Testis (tissue), 3 donors: ENCODE data around the gene MROH8. TPM values are rescaled to one million over a fixed set of nuclear protein-coding genes. Genes with fewer than 3 reads are reported as not detected.

Experiments
- DNase-seq: peaks from one replicate; pipeline ENCODE4 v3.0.0-alpha.2; 2019
- H3K27ac ChIP-seq, 2 donors: fragments of 200-600 bp; sonication (generic); one replicate each; pipeline ENCODE4 v1.5.1; 2019
- H3K27me3 ChIP-seq: fragments of 200-600 bp; sonication (generic); one replicate; pipeline ENCODE4 v1.5.1; 2019
- H3K36me3 ChIP-seq: fragments of 200-600 bp; sonication (generic); one replicate; pipeline ENCODE4 v1.5.1; 2017; ENCODE audit warnings: low read depth; ENCODE audit errors: missing control alignments
- H3K4me1 ChIP-seq: fragments of 200-600 bp; sonication (generic); one replicate; pipeline ENCODE4 v1.5.1; 2019
- H3K4me3 ChIP-seq, 2 donors: fragments of 200-600 bp; sonication (generic); one replicate each; pipeline ENCODE4 v1.5.1; 2017 to 2019
- H3K9me3 ChIP-seq: fragments of 200-600 bp; sonication (generic); one replicate; pipeline ENCODE4 v1.5.1; 2017
- POLR2A ChIP-seq: fragments of 450-650 bp; IDR thresholded peaks from one replicate; pipeline ENCODE4 v1.6.1; 2017; ENCODE audit warnings: antibody characterized with exemption, mild to moderate bottlenecking, moderate library complexity
- WGBS, 2 donors: methylation state at CpG; one replicate each; pipeline ENCODE4 v1.1.5; 2018; 5-methylcytosine and 5-hydroxymethylcytosine counted together
- intact Hi-C: fragments of 100-400 bp; cut with DNase I; formaldehyde crosslinking; loops from one replicate; pipeline ENCODE4 v1.15.1; 2023; ENCODE audit warnings: low total_unique reads
- polyA plus RNA-seq: library from polyadenylated mRNA; stranded (reverse); fragments of 350-450 nt; fragmentation: Illumina TruSeq; extraction: RNeasy Lipid Tissue Mini Kit (QIAGEN cat#74804); gene quantifications from one replicate; pipeline ENCODE4 v1.2.3, GENCODE V29; 2014; ENCODE audit warnings: low read depth, low replicate concordance; ENCODE audit not compliant: insufficient read depth
- total RNA-seq, 2 donors: library from RNA; depleted of rRNA; stranded (reverse); fragments of >200 nt; gene quantifications; one replicate each; pipeline ENCODE4 v1.2.3, GENCODE V29; 2016
- TF ChIP-seq, protein P1 (sequence below), 3 experiments: fragments of 450-650 bp in 2 of 3; fragments of 200-600 bp in 1 of 3; sonication (generic) in 1 of 3; IDR thresholded peaks; one replicate each; pipeline ENCODE4 v1.5.1; 2016 to 2019; ENCODE audit warnings: antibody characterized with exemption in 3 of 3, mild to moderate bottlenecking in 2 of 3, moderate library complexity in 1 of 3

MROH8 gene
- total and polyA plus RNA-seq, 3 donors from 2014 or later, result 36.6 to 93.8 (median 43.5) TPM

DNA sequence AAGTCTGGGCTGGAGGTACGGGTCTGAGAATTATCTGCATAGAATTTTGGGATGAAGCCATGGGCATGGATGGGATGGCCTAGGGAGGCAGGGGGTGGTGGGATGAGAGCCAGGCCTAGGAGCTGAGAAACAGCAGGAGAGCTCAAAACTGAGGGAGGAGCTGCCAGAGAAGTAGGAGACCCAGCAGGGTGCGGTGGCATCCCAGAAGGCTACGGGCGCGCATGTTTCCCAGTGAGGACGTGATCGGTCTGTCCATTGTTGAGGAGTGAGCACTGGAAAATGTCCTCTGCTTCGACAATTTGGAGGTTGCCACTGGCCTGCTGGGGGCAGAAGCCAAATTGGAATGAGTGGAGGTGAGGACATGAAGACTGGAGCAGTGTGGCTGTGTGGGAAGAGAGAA lies 14.5 kb upstream of the MROH8 start:
- no peaks in the 10 kb centered on the region for H3K27me3 ChIP-seq
- intact Hi-C loops, result no loop called here
- no peak for DNase-seq
- no peak for TF ChIP-seq POLR2A
- TF ChIP-seq, protein P1, sequence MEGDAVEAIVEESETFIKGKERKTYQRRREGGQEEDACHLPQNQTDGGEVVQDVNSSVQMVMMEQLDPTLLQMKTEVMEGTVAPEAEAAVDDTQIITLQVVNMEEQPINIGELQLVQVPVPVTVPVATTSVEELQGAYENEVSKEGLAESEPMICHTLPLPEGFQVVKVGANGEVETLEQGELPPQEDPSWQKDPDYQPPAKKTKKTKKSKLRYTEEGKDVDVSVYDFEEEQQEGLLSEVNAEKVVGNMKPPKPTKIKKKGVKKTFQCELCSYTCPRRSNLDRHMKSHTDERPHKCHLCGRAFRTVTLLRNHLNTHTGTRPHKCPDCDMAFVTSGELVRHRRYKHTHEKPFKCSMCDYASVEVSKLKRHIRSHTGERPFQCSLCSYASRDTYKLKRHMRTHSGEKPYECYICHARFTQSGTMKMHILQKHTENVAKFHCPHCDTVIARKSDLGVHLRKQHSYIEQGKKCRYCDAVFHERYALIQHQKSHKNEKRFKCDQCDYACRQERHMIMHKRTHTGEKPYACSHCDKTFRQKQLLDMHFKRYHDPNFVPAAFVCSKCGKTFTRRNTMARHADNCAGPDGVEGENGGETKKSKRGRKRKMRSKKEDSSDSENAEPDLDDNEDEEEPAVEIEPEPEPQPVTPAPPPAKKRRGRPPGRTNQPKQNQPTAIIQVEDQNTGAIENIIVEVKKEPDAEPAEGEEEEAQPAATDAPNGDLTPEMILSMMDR (IDR thresholded peaks at IDR 0.05), result no peak
- WGBS, 2 donors, result 92 to 93% methylated on average over 8 of the region's 8 CpGs
- H3K9me3 ChIP-seq, result no peaks in the 10 kb centered on the region
- H3K4me3 ChIP-seq, result no peak overlapping the region
- H3K27ac ChIP-seq, result no peak overlapping the region
- H3K36me3 ChIP-seq, result no peaks in the 10 kb centered on the region
- peaks cover 15% of the 10 kb centered on the region for H3K4me1 ChIP-seq

DNA sequence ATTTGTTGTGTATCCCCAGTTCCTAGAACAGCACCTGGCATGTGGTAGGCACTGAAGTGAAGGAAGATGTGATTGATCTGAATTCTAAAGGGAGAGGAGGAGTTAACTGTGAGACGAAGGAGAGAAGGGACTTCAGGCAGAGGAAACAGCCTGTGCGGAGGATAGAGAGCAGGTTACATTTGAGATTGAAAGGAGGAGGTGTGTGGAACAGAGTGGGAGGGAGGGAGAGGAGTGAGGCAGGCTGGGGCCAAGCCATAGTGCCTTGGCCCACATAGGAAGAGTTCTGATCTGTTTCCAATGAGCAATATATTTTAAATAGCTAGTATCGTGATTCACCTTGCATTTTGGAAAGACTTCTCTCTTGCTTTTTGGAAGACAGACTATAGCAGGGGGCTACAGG lies 13.9 kb upstream of the MROH8 start:
- Histone ChIP-seq H3K4me1 (peaks cover 15% of the 10 kb centered on the region), H3K27ac (no peak overlapping the region), H3K27me3 (no peaks in the 10 kb centered on the region), H3K9me3 (no peaks in the 10 kb centered on the region), H3K36me3 (no peaks in the 10 kb centered on the region), H3K4me3 (no peak overlapping the region)
- DNase-seq, result no peak
- TF ChIP-seq, protein P1 (IDR thresholded peaks at IDR 0.05), result no peak
- no peak for TF ChIP-seq POLR2A
- intact Hi-C loops, result no loop called here
- WGBS, 2 donors, result 71 to 81% methylated on average over 3 of the region's 3 CpGs

DNA sequence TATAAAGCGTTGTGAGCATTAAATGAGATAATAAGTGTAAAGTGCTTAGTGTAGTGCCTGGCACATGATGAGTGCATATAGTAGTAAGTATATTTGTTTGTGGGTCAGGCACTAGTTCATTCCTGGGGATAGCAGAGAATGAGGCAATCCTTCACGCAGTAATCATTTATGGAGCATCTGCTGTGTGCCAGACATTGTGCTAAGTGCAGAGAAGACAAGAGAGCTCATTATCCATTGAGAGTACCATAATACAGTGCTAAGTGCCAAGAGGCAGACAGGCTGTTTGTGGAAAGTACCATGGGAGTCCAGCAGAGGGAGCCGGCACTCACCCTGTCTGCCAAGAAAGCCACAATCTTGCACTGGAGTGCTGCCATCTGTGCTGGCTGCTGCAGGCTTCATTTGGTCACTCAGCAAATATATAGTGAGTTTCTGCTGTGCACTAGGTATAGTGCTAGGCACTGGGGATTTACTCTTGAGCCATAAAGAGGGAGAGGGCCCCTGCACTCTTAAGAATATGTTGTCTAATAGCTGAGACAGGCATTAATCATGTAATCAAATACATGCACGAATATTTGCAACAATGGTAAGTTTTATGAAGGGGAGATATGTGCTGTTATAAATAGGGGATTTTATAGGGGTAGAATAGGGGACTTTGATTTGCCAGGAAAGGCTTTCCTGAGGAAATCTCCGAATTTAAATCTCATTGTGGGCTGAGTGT lies 12.9 kb upstream of the MROH8 start:
- peaks cover 15% of the 10 kb centered on the region for H3K4me1 ChIP-seq
- no peak for TF ChIP-seq POLR2A
- TF ChIP-seq, protein P1 (IDR thresholded peaks at IDR 0.05), result peak; percentile 77 to 87 (median 82)
- peak; percentile 94 for DNase-seq
- no peak overlapping the region for H3K27ac ChIP-seq
- no peaks in the 10 kb centered on the region for H3K9me3 ChIP-seq
- no peaks in the 10 kb centered on the region for H3K36me3 ChIP-seq
- 41 to 53% methylated on average over 5 of the region's 5 CpGs for WGBS, 2 donors
- H3K4me3 ChIP-seq, result no peak overlapping the region
- no peaks in the 10 kb centered on the region for H3K27me3 ChIP-seq
- intact Hi-C loops, result no loop called here

DNA sequence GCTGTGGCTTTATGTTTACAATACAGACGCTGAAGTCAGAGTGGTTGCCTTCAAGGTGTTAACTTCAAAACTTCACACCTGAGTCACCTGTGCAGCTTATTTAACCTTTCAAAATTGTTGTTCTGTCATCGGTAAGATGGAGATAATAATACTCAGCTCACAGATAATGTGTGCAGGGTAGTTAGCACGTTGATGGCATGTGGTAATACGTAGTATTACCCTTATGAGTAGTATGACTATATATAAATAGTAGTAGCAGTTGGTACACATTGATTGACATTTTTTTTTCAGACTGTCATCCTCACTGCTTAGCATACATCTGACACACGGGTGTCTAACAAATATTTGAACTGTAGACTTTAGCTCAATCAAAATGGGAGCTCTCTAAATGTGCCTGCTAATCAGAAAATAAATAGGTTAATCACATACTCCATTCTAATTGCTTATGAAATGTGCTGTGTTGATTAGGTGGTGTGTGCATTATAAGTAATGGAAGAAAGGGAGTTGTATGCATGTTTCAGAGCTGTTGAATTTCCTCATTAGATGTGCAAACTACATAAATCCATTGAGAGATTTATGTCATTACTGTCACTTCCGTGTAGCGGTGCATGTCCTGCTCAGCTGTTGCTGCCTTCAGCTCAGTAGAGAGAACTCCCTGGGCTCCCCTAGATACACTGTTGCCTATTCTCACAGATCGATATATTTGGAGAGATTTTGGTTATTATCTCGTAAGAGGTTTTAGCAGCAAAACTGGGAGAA lies 11.2 kb upstream of the MROH8 start:
- Histone ChIP-seq H3K4me1 (peaks cover 15% of the 10 kb centered on the region), H3K9me3 (no peaks in the 10 kb centered on the region), H3K27ac (no peak overlapping the region), H3K36me3 (no peaks in the 10 kb centered on the region), H3K4me3 (no peak overlapping the region), H3K27me3 (no peaks in the 10 kb centered on the region)
- intact Hi-C loops, result no loop called here
- TF ChIP-seq, protein P1 (IDR thresholded peaks at IDR 0.05), result no peak
- no peak for TF ChIP-seq POLR2A
- 57 to 70% methylated on average over 9 of the region's 9 CpGs for WGBS, 2 donors
- DNase-seq, result no peak
